ENCODE results near the gene RHEB.

RHEB gene

DNA sequence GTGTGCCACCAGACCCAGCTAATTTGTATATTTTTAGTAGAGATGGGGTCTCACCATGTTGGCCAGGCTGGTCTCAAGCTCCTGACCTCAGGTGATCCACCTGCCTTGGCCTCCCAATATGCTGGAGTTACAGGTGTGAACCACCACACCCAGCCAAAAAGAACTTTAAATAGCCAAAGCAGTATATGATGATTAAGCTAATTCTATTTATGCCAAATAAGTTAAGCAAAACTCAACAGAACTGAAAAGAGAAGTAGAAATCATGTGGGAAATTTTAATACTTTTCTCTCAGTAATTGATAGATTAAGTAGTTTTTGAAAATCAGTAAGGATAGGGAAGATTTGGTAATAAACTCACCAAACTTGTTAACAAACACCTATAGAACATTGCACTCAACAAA, 24.5 kb upstream of the RHEB start:
- no peak for TF ChIP-seq ARNTL (CRISPR knock-in tag; IDR thresholded peaks at IDR 0.05; ENCODE audit: borderline replicate concordance, low read depth)
- no peak for TF ChIP-seq PPARA (CRISPR knock-in tag; IDR thresholded peaks at IDR 0.05; ENCODE audit: borderline replicate concordance)
- TF ChIP-seq SNAI2 (CRISPR knock-in tag; IDR thresholded peaks at IDR 0.05): no peak
- no peak for TF ChIP-seq ZNF70 (CRISPR knock-in tag; IDR thresholded peaks at IDR 0.05)
- TF ChIP-seq CSDC2 (CRISPR knock-in tag; IDR thresholded peaks at IDR 0.05): no peak
- TF ChIP-seq ZC3H10 (CRISPR knock-in tag; IDR thresholded peaks at IDR 0.05): no peak
- no peak for TF ChIP-seq ZFP30 (CRISPR knock-in tag; IDR thresholded peaks at IDR 0.05)
- no peak for TF ChIP-seq ZNF565 (CRISPR knock-in tag; conservative IDR thresholded peaks at IDR 0.05; ENCODE audit: low read depth)
- TF ChIP-seq RARB (CRISPR knock-in tag; IDR thresholded peaks at IDR 0.05): no peak
- no peak for TF ChIP-seq TCF4 (CRISPR knock-in tag; IDR thresholded peaks at IDR 0.05; ENCODE audit: borderline replicate concordance)
- no peak for TF ChIP-seq OSR1 (CRISPR knock-in tag; IDR thresholded peaks at IDR 0.05)
- TF ChIP-seq ZNF8 (CRISPR knock-in tag; IDR thresholded peaks at IDR 0.05): no peak
- TF ChIP-seq BACH2 (CRISPR knock-in tag; IDR thresholded peaks at IDR 0.05; ENCODE audit: borderline replicate concordance): no peak
- no peak for TF ChIP-seq ESRRG (CRISPR knock-in tag; IDR thresholded peaks at IDR 0.05)
- TF ChIP-seq, protein P1, sequence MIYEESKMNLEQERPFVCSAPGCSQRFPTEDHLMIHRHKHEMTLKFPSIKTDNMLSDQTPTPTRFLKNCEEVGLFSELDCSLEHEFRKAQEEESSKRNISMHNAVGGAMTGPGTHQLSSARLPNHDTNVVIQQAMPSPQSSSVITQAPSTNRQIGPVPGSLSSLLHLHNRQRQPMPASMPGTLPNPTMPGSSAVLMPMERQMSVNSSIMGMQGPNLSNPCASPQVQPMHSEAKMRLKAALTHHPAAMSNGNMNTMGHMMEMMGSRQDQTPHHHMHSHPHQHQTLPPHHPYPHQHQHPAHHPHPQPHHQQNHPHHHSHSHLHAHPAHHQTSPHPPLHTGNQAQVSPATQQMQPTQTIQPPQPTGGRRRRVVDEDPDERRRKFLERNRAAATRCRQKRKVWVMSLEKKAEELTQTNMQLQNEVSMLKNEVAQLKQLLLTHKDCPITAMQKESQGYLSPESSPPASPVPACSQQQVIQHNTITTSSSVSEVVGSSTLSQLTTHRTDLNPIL (CRISPR knock-in tag; IDR thresholded peaks at IDR 0.05; ENCODE audit: low read depth): no peak
- TF ChIP-seq, protein P2, sequence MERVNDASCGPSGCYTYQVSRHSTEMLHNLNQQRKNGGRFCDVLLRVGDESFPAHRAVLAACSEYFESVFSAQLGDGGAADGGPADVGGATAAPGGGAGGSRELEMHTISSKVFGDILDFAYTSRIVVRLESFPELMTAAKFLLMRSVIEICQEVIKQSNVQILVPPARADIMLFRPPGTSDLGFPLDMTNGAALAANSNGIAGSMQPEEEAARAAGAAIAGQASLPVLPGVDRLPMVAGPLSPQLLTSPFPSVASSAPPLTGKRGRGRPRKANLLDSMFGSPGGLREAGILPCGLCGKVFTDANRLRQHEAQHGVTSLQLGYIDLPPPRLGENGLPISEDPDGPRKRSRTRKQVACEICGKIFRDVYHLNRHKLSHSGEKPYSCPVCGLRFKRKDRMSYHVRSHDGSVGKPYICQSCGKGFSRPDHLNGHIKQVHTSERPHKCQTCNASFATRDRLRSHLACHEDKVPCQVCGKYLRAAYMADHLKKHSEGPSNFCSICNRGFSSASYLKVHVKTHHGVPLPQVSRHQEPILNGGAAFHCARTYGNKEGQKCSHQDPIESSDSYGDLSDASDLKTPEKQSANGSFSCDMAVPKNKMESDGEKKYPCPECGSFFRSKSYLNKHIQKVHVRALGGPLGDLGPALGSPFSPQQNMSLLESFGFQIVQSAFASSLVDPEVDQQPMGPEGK (CRISPR knock-in tag; IDR thresholded peaks at IDR 0.05; ENCODE audit: borderline replicate concordance): no peak
- TF ChIP-seq ISL1 (CRISPR knock-in tag; IDR thresholded peaks at IDR 0.05): no peak
- no peak for TF ChIP-seq TOX (CRISPR knock-in tag; IDR thresholded peaks at IDR 0.05; ENCODE audit: borderline replicate concordance)
- no peak for ATAC-seq

DNA sequence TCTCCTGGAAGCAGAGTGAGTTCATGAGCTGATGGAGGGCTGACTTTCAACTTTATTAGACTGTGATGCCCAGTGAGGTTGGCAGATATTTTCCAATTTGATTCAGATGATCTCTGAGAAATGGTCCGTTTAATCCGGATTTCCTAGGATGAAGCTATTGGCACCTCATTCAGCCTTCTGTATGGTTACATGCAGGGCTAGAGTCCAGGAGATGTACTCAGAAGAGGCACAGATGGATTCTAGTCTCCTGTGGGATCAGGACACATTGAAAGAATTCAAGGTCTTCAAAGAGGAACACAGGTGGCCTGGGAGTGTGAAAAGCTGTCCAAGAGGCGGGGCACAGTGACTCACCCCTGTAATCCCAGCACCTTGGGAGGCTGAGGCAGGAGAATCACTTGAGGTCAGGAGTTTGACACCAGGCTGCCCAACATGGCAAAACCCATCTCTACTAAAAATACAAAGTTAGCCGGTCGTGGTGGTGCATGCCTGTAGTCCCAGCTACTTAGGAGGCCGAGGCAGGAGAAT, 23.0 kb upstream of the RHEB start:
- ATAC-seq: no peak
- TF ChIP-seq ISL1 (CRISPR knock-in tag; IDR thresholded peaks at IDR 0.05): no peak
- no peak for TF ChIP-seq ZC3H10 (CRISPR knock-in tag; IDR thresholded peaks at IDR 0.05)
- no peak for TF ChIP-seq OSR1 (CRISPR knock-in tag; IDR thresholded peaks at IDR 0.05)
- no peak for TF ChIP-seq ZNF565 (CRISPR knock-in tag; conservative IDR thresholded peaks at IDR 0.05; ENCODE audit: low read depth)
- no peak for TF ChIP-seq TCF4 (CRISPR knock-in tag; IDR thresholded peaks at IDR 0.05; ENCODE audit: borderline replicate concordance)
- no peak for TF ChIP-seq ZNF8 (CRISPR knock-in tag; IDR thresholded peaks at IDR 0.05)
- no peak for TF ChIP-seq TOX (CRISPR knock-in tag; IDR thresholded peaks at IDR 0.05; ENCODE audit: borderline replicate concordance)
- TF ChIP-seq SNAI2 (CRISPR knock-in tag; IDR thresholded peaks at IDR 0.05): no peak
- TF ChIP-seq, protein P3, sequence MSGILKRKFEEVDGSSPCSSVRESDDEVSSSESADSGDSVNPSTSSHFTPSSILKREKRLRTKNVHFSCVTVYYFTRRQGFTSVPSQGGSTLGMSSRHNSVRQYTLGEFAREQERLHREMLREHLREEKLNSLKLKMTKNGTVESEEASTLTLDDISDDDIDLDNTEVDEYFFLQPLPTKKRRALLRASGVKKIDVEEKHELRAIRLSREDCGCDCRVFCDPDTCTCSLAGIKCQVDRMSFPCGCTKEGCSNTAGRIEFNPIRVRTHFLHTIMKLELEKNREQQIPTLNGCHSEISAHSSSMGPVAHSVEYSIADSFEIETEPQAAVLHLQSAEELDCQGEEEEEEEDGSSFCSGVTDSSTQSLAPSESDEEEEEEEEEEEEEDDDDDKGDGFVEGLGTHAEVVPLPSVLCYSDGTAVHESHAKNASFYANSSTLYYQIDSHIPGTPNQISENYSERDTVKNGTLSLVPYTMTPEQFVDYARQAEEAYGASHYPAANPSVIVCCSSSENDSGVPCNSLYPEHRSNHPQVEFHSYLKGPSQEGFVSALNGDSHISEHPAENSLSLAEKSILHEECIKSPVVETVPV (CRISPR knock-in tag; IDR thresholded peaks at IDR 0.05): no peak
- no peak for TF ChIP-seq ZNF70 (CRISPR knock-in tag; IDR thresholded peaks at IDR 0.05)
- TF ChIP-seq ZFP30 (CRISPR knock-in tag; IDR thresholded peaks at IDR 0.05): no peak
- no peak for TF ChIP-seq BACH2 (CRISPR knock-in tag; IDR thresholded peaks at IDR 0.05; ENCODE audit: borderline replicate concordance)
- no peak for TF ChIP-seq RARB (CRISPR knock-in tag; IDR thresholded peaks at IDR 0.05)
- TF ChIP-seq ESRRG (CRISPR knock-in tag; IDR thresholded peaks at IDR 0.05): no peak

DNA sequence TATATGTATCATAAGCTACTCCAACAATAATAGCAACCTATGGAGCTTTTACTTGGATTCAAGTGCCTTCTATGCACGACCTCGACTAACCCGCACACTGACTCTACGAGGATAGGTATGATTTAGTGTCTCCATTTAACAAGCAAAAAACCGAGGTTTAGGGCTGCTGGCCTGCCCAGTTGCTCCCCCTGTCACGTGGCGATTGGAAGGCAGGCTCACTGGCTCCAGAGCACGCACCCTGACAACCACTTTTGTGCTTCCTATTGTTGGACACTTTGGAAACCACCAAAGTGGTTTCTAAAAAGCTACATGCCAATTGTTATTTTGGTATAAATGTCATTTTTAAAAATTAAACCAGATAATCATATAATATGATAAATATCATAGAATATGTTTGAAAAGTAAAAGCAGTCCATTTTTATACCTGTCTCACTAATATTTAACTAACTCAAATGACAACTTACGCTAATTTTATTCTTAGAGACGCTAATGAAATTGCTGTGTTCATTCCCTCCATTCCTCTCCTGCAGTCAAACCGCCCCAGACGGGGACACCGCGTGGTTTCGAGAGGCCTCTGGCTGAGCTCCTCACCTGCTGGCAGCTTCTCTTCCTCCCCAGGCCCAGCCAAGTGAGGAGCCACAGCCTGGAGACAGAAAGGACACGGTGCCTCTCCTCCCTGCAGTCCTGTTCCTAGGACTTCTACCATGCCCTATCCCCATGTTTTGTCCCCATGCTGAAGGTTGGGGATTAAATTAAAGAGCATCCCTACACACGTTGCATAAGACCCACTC, 22.2 kb upstream of the RHEB start:
- TF ChIP-seq ZFP30 (CRISPR knock-in tag; IDR thresholded peaks at IDR 0.05) (no peak), ESRRG (CRISPR knock-in tag; IDR thresholded peaks at IDR 0.05) (no peak), PPARA (CRISPR knock-in tag; IDR thresholded peaks at IDR 0.05; ENCODE audit: borderline replicate concordance) (no peak), RARB (CRISPR knock-in tag; IDR thresholded peaks at IDR 0.05) (no peak), ARNTL (CRISPR knock-in tag; IDR thresholded peaks at IDR 0.05; ENCODE audit: borderline replicate concordance, low read depth) (no peak), TCF4 (CRISPR knock-in tag; IDR thresholded peaks at IDR 0.05; ENCODE audit: borderline replicate concordance) (no peak), OSR1 (CRISPR knock-in tag; IDR thresholded peaks at IDR 0.05) (no peak), ZFP3 (CRISPR knock-in tag; IDR thresholded peaks at IDR 0.05) (no peak), ISL1 (CRISPR knock-in tag; IDR thresholded peaks at IDR 0.05) (no peak)
- TF ChIP-seq, protein P2 (CRISPR knock-in tag; IDR thresholded peaks at IDR 0.05; ENCODE audit: borderline replicate concordance): no peak
- TF ChIP-seq, protein P4, sequence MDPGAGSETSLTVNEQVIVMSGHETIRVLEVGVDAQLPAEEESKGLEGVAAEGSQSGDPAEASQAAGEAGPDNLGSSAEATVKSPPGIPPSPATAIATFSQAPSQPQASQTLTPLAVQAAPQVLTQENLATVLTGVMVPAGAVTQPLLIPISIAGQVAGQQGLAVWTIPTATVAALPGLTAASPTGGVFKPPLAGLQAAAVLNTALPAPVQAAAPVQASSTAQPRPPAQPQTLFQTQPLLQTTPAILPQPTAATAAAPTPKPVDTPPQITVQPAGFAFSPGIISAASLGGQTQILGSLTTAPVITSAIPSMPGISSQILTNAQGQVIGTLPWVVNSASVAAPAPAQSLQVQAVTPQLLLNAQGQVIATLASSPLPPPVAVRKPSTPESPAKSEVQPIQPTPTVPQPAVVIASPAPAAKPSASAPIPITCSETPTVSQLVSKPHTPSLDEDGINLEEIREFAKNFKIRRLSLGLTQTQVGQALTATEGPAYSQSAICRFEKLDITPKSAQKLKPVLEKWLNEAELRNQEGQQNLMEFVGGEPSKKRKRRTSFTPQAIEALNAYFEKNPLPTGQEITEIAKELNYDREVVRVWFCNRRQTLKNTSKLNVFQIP (CRISPR knock-in tag; IDR thresholded peaks at IDR 0.05; ENCODE audit: borderline replicate concordance, low read depth): no peak
- no peak for ATAC-seq
